Liver (tissue), 3 donors: ENCODE data around the gene GBE1.

Experiments used
- ATF3 ChIP-seq: IDR thresholded peaks from 2 replicates; pipeline ENCODE4 v1.6.1; 2016; ENCODE audit warnings: antibody characterized with exemption
- TAF1 ChIP-seq: conservative IDR thresholded peaks from 2 replicates; pipeline ENCODE4 v1.6.1; 2016; ENCODE audit warnings: antibody characterized with exemption, mild to moderate bottlenecking
- TF ChIP-seq, protein P1 (sequence below): fragments of 150-350 bp; IDR thresholded peaks from 2 replicates; pipeline ENCODE4 v1.5.1; 2017; ENCODE audit warnings: improper control_type of control experiment, low read depth, low read length; ENCODE audit not compliant: missing input control
- donor health status: healthy.
- donor health status: healthy.

GRCh38 chr3:81793410-81793809 is 32.0 kb upstream of the GBE1 start:
- TF ChIP-seq, protein P1, sequence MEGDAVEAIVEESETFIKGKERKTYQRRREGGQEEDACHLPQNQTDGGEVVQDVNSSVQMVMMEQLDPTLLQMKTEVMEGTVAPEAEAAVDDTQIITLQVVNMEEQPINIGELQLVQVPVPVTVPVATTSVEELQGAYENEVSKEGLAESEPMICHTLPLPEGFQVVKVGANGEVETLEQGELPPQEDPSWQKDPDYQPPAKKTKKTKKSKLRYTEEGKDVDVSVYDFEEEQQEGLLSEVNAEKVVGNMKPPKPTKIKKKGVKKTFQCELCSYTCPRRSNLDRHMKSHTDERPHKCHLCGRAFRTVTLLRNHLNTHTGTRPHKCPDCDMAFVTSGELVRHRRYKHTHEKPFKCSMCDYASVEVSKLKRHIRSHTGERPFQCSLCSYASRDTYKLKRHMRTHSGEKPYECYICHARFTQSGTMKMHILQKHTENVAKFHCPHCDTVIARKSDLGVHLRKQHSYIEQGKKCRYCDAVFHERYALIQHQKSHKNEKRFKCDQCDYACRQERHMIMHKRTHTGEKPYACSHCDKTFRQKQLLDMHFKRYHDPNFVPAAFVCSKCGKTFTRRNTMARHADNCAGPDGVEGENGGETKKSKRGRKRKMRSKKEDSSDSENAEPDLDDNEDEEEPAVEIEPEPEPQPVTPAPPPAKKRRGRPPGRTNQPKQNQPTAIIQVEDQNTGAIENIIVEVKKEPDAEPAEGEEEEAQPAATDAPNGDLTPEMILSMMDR = no peak
- TF ChIP-seq TAF1 (no peak), ATF3 (no peak)
